ENCODE results near the gene TSPAN16.

The TSPAN16 gene

GRCh38 chr19:11268783-11269267 is 27.1 kb upstream of the TSPAN16 start:
- H3K27ac ChIP-seq (ENCODE audit: insufficient read depth, low read depth, low read length, poor library complexity, severe bottlenecking), result no peak overlapping the region
- H3K9me3 ChIP-seq (ENCODE audit: control insufficient read depth, low read length), result no peaks in the 10 kb centered on the region
- no peak overlapping the region for H3K4me3 ChIP-seq (ENCODE audit: insufficient read depth, low read depth, low read length)
- no peaks in the 10 kb centered on the region for H3K4me1 ChIP-seq (ENCODE audit: control insufficient read depth, insufficient read depth, low read length)
- WGBS, 2 experiments, result 89 to 92% methylated on average over 10 of the region's 10 CpGs
- no peaks in the 10 kb centered on the region for H3K27me3 ChIP-seq (ENCODE audit: control insufficient read depth, insufficient read depth, low read length, poor library complexity, severe bottlenecking)
- H3K36me3 ChIP-seq (ENCODE audit: control insufficient read depth, insufficient read depth, low read length), result no peaks in the 10 kb centered on the region

DNA sequence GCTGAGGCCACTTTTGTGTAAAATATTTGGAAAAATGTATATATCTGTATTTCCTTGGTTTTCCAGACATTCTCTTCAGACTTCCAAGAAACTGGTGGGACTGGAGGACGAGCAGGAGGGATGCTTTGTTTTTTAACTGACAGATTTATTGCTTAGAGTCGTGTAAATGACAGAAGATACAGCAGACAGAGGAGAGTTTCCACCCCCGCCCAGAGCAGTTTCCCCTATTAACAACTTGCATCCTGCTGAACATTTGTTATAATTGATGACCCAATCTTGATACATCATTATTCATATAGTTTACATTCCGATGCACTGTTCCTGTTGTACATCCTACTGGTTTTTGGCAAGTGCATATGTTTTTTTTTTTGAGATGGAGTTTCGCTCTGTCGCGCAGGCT is 26.6 kb upstream of the TSPAN16 start:
- Histone ChIP-seq H3K4me1 (ENCODE audit: control insufficient read depth, insufficient read depth, low read length) (no peaks in the 10 kb centered on the region), H3K27ac (ENCODE audit: insufficient read depth, low read depth, low read length, poor library complexity, severe bottlenecking) (no peak overlapping the region), H3K9me3 (ENCODE audit: control insufficient read depth, low read length) (no peaks in the 10 kb centered on the region), H3K27me3 (ENCODE audit: control insufficient read depth, insufficient read depth, low read length, poor library complexity, severe bottlenecking) (no peaks in the 10 kb centered on the region), H3K36me3 (ENCODE audit: control insufficient read depth, insufficient read depth, low read length) (no peaks in the 10 kb centered on the region), H3K4me3 (ENCODE audit: insufficient read depth, low read depth, low read length) (no peak overlapping the region)
- 58 to 65% methylated on average over 6 to 7 of the region's 7 CpGs for WGBS, 2 experiments

DNA sequence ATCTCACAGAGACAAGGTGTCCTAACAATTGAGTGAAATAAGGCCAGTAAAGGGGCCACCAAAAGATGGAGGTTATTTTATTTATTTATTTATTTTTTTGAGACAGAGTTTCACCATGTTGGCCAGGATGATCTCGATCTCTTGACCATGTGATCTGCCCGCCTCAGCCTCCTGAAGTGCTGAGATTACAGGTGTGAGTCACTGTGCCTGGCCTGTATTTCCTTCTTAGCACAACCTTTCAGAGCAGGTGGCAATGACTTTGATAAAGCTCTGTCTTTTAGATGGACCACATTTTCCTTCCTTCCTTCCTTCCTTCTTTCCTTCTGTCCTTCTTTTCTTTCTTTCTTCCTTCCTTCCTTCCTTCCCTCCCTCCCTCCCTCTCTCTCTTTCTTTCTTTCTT is 22.7 kb upstream of the TSPAN16 start:
- no peaks in the 10 kb centered on the region for H3K27me3 ChIP-seq (ENCODE audit: control insufficient read depth, insufficient read depth, low read length, poor library complexity, severe bottlenecking)
- H3K27ac ChIP-seq (ENCODE audit: insufficient read depth, low read depth, low read length, poor library complexity, severe bottlenecking), result no peak overlapping the region
- 83 to 84% methylated on average over 2 of the region's 2 CpGs for WGBS, 2 experiments

GRCh38 chr19:11273989-11274388 is 22.0 kb upstream of the TSPAN16 start:
- H3K4me1 ChIP-seq (ENCODE audit: control insufficient read depth, insufficient read depth, low read length), result no peaks in the 10 kb centered on the region
- H3K36me3 ChIP-seq (ENCODE audit: control insufficient read depth, insufficient read depth, low read length), result no peaks in the 10 kb centered on the region
- H3K4me3 ChIP-seq (ENCODE audit: insufficient read depth, low read depth, low read length), result no peak overlapping the region
- no peaks in the 10 kb centered on the region for H3K27me3 ChIP-seq (ENCODE audit: control insufficient read depth, insufficient read depth, low read length, poor library complexity, severe bottlenecking)
- no peak overlapping the region for H3K27ac ChIP-seq (ENCODE audit: insufficient read depth, low read depth, low read length, poor library complexity, severe bottlenecking)
- H3K9me3 ChIP-seq (ENCODE audit: control insufficient read depth, low read length), result no peaks in the 10 kb centered on the region
- 69 to 77% methylated on average over 5 of the region's 5 CpGs for WGBS, 2 experiments

More for the DNA sequence above, 22.7 kb upstream of the TSPAN16 start:
- no peak overlapping the region for H3K4me3 ChIP-seq (ENCODE audit: insufficient read depth, low read depth, low read length)
- H3K9me3 ChIP-seq (ENCODE audit: control insufficient read depth, low read length), result no peaks in the 10 kb centered on the region
- H3K36me3 ChIP-seq (ENCODE audit: control insufficient read depth, insufficient read depth, low read length), result no peaks in the 10 kb centered on the region
- H3K4me1 ChIP-seq (ENCODE audit: control insufficient read depth, insufficient read depth, low read length), result no peaks in the 10 kb centered on the region

GRCh38 chr19:11274533-11275086 is 21.4 kb upstream of the TSPAN16 start:
- Histone ChIP-seq H3K4me1 (ENCODE audit: control insufficient read depth, insufficient read depth, low read length) (no peaks in the 10 kb centered on the region), H3K36me3 (ENCODE audit: control insufficient read depth, insufficient read depth, low read length) (no peaks in the 10 kb centered on the region), H3K27ac (ENCODE audit: insufficient read depth, low read depth, low read length, poor library complexity, severe bottlenecking) (no peak overlapping the region), H3K4me3 (ENCODE audit: insufficient read depth, low read depth, low read length) (no peak overlapping the region), H3K27me3 (ENCODE audit: control insufficient read depth, insufficient read depth, low read length, poor library complexity, severe bottlenecking) (no peaks in the 10 kb centered on the region), H3K9me3 (ENCODE audit: control insufficient read depth, low read length) (no peaks in the 10 kb centered on the region)
- WGBS, 2 experiments, result 69 to 72% methylated on average over 4 of the region's 4 CpGs

GRCh38 chr19:11278670-11279069 is 17.3 kb upstream of the TSPAN16 start:
- H3K36me3 ChIP-seq (ENCODE audit: control insufficient read depth, insufficient read depth, low read length), result no peaks in the 10 kb centered on the region
- H3K9me3 ChIP-seq (ENCODE audit: control insufficient read depth, low read length), result no peaks in the 10 kb centered on the region
- no peak overlapping the region for H3K27ac ChIP-seq (ENCODE audit: insufficient read depth, low read depth, low read length, poor library complexity, severe bottlenecking)
- no peak overlapping the region for H3K4me3 ChIP-seq (ENCODE audit: insufficient read depth, low read depth, low read length)
- H3K27me3 ChIP-seq (ENCODE audit: control insufficient read depth, insufficient read depth, low read length, poor library complexity, severe bottlenecking), result no peaks in the 10 kb centered on the region
- WGBS, 2 experiments, result 84 to 86% methylated on average over 5 of the region's 6 CpGs
- H3K4me1 ChIP-seq (ENCODE audit: control insufficient read depth, insufficient read depth, low read length), result no peaks in the 10 kb centered on the region

DNA sequence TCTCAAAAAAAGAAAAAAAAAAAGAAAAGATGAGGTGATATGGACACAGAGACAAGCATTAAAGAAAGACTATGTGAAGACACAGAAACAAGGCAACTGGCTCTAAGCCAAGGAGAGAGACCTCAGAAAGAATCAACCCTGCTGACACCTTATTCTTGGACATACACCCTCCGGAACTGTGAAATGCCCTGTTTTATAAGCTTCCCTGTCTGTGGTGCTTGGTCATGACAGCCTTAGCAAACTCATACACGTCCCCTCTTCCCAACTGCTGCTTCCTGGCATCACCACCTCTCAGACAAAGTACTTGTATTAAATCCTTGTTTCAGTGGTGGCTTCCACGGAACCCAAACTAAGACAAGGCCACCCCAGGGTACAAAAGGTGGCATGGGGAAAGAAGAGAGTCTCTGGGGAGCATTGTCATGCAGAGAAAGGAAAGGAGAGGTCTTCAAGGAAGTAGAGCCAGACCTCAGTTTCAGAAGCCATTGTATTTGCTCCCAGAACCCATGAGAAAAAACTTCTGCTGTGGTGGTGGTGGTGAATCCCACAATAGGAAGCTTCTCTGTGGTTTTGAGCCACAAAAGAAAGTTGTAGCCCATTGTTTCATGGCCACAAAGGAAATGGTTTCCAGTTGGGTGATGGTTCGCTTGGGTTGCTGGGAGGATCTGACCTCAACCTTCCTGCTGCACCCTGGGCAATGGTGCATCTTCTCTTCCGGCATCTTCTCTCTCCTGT is 16.3 kb upstream of the TSPAN16 start:
- 78 to 89% methylated on average over 5 of the region's 5 CpGs for WGBS, 2 experiments
- Histone ChIP-seq H3K9me3 (ENCODE audit: control insufficient read depth, low read length) (no peaks in the 10 kb centered on the region), H3K4me3 (ENCODE audit: insufficient read depth, low read depth, low read length) (no peak overlapping the region), H3K27ac (ENCODE audit: insufficient read depth, low read depth, low read length, poor library complexity, severe bottlenecking) (no peak overlapping the region), H3K27me3 (ENCODE audit: control insufficient read depth, insufficient read depth, low read length, poor library complexity, severe bottlenecking) (no peaks in the 10 kb centered on the region), H3K36me3 (ENCODE audit: control insufficient read depth, insufficient read depth, low read length) (no peaks in the 10 kb centered on the region), H3K4me1 (ENCODE audit: control insufficient read depth, insufficient read depth, low read length) (no peaks in the 10 kb centered on the region)

DNA sequence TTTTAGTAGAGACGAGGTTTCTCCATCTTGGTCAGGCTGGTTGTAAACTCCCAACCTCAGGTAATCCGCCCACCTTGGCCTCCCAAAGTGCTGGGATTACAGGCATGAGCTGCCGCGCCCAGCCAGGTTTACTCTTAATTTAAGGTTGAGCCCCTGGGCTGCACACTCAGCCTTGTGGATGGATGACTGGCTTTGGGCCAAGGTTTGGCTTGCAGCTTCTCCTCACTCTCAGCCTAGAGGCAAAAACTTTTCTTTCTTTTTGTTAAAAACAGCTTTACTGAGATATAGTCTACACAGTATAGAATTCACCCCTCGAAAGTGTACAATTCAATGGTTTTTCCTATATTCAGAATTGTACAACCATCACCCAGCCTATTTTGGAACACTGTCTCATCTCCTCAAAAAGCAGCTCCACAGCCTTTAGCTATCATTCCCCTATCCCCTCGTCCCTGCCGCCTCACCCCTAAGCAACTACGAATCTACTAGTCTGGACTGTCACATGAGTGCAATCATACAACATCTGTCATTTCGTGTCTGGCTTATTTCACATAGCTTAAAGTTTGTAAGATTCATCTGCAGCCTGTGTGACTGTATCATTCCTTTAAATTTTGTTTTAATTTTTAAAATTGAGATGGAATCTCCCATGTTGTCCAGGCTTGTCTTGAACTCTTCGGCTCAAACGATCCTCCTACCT is 14.5 kb upstream of the TSPAN16 start:
- Histone ChIP-seq H3K27ac (ENCODE audit: insufficient read depth, low read depth, low read length, poor library complexity, severe bottlenecking) (no peak overlapping the region), H3K4me3 (ENCODE audit: insufficient read depth, low read depth, low read length) (no peak overlapping the region), H3K27me3 (ENCODE audit: control insufficient read depth, insufficient read depth, low read length, poor library complexity, severe bottlenecking) (no peaks in the 10 kb centered on the region), H3K9me3 (ENCODE audit: control insufficient read depth, low read length) (no peaks in the 10 kb centered on the region), H3K36me3 (ENCODE audit: control insufficient read depth, insufficient read depth, low read length) (no peaks in the 10 kb centered on the region), H3K4me1 (ENCODE audit: control insufficient read depth, insufficient read depth, low read length) (no peaks in the 10 kb centered on the region)
- 89 to 92% methylated on average over 11 of the region's 11 CpGs for WGBS, 2 experiments

GRCh38 chr19:11284515-11284914 is 11.4 kb upstream of the TSPAN16 start:
- H3K27me3 ChIP-seq (ENCODE audit: control insufficient read depth, insufficient read depth, low read length, poor library complexity, severe bottlenecking), result no peaks in the 10 kb centered on the region
- no peaks in the 10 kb centered on the region for H3K4me1 ChIP-seq (ENCODE audit: control insufficient read depth, insufficient read depth, low read length)
- H3K9me3 ChIP-seq (ENCODE audit: control insufficient read depth, low read length), result no peaks in the 10 kb centered on the region
- 70 to 76% methylated on average over 6 of the region's 6 CpGs for WGBS, 2 experiments
- no peak overlapping the region for H3K4me3 ChIP-seq (ENCODE audit: insufficient read depth, low read depth, low read length)
- H3K27ac ChIP-seq (ENCODE audit: insufficient read depth, low read depth, low read length, poor library complexity, severe bottlenecking), result no peak overlapping the region
- H3K36me3 ChIP-seq (ENCODE audit: control insufficient read depth, insufficient read depth, low read length), result no peaks in the 10 kb centered on the region

DNA sequence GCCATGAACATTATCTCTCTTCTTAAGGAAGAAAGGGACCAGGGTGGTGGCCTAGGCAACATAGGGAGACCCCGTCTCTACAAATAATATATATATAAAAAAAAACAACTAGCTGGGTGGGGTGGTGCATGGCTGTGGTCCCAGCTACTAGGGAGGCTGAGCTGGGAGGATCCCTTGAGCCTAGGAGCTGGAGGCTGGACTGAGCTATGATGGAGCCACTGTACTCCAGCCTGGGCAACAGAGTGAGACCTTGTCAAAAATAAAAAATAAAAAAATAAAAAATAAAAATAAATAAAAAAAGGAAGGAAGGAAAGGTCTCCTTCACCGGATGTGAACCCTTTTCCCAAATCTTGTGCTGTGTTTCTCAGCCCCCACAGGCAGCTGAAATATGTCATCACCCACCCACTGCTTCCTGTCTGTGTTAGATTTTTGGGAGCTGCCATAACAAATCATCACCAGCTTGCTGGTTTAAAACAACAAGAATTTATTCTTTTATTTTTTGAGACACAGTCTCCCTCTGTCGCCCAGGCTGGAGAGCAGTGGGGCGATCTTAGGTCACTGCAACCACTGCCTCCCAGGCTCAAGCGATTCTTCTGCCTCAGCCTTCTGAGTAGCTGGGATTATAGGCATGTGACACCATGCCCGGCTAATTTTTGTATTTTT is 9.5 kb upstream of the TSPAN16 start:
- H3K4me1 ChIP-seq (ENCODE audit: control insufficient read depth, insufficient read depth, low read length), result no peaks in the 10 kb centered on the region
- H3K9me3 ChIP-seq (ENCODE audit: control insufficient read depth, low read length), result no peaks in the 10 kb centered on the region
- no peak overlapping the region for H3K27ac ChIP-seq (ENCODE audit: insufficient read depth, low read depth, low read length, poor library complexity, severe bottlenecking)
- no peaks in the 10 kb centered on the region for H3K36me3 ChIP-seq (ENCODE audit: control insufficient read depth, insufficient read depth, low read length)
- no peaks in the 10 kb centered on the region for H3K27me3 ChIP-seq (ENCODE audit: control insufficient read depth, insufficient read depth, low read length, poor library complexity, severe bottlenecking)
- 90 to 94% methylated on average over 5 of the region's 6 CpGs for WGBS, 2 experiments
- H3K4me3 ChIP-seq (ENCODE audit: insufficient read depth, low read depth, low read length), result no peak overlapping the region

Data from ectodermal cell (in vitro differentiated cells).